ENCODE data around the gene ZCCHC10.
A peak's percentile ranks its signal among the peaks of the same experiment; 100 is the strongest.
"Not testable (repeated sequence)": the region's sequence is repeated elsewhere in the genome, so short reads cannot be mapped to it uniquely, and the experiment has no call there.

Gene ZCCHC10

DNA sequence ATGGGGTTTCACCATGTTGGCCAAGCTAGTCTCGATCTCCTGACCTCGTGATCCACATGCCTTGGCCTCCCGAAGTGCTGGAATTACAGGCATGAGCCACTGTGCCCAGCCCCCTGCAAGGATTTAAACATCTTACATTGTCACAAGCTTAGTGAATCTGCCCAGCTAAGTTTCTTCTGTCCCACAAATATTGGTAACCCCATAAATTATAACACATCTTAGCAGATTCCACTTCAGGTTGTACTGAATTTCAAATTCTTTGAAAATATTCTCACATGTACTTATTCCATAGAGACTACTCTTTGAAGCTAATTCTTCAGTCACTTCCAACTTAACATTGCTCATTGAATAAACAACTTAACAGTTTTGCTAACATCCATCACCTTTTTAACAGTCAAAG, 49.5 kb downstream of the ZCCHC10 start:
- no peak for DNase-seq (ENCODE audit: low spot score)

- not testable (repeated sequence) for DNase-seq (ENCODE audit: low spot score)
Observed at GRCh38 chr5:132972436-132972828, 53.9 kb downstream of the ZCCHC10 start.

DNA sequence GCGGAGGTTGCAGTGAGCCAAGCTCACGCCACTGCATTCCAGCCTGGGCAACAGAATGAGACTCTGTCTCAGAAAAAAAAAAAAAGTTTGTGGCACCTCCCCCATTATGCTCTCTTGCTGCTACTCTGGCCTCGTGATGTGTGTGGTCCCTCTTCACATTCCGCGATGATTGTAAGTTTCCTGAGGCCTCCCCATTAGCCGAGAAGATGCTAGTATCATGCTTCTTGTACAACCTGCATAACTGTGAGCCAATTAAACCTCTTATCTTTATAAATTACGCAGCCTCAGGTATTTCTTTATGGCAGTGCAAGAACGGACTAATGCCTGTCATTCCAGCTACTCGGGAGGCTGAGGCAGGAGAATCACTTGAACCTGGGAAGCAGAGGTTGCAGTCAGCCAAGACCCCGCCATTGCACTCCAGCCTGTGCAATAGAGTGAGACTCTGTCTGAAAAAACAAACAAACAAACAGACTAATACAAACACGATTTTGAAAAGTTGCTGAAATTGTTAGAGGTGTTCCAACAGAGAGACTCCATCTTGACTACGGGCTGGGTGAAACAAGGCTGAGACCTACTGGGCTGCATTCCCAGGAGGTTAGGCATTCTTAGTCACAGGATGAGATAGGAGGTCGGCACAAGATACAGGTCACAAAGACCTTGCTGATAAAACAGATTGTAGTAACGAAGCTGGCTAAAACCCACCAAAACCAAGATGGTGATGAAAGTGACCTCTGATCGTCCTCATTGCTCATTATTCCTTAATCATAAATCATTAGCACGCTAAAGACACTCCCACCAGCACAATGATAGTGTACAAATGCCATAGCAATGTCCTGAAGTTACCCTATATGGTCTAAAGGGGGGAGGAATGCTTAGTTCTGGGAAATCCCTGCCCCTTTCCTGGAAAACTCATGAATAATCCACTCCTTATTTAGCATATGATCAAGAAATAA, 54.6 kb downstream of the ZCCHC10 start:
- no peak for DNase-seq (ENCODE audit: low spot score)

DNA sequence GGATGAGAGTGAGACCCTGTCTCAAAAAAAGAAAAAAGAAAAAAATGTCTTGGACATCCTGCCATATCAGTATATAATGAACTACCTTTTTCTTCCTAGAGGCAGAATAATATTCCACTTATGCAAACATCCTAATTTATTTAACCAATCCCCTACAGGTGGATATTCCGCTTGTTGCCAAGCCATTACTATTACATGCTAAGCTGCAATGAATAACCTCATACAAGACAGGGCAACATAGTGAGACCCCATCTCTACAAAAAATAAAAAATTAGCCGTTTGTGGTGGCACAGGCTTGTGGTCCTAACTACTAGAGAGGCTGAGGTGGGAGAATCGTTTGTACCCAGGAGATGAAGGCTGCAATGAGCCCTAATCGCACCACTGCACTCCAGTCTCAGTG, 61.2 kb downstream of the ZCCHC10 start:
- no peak for DNase-seq (ENCODE audit: low spot score)

DNA sequence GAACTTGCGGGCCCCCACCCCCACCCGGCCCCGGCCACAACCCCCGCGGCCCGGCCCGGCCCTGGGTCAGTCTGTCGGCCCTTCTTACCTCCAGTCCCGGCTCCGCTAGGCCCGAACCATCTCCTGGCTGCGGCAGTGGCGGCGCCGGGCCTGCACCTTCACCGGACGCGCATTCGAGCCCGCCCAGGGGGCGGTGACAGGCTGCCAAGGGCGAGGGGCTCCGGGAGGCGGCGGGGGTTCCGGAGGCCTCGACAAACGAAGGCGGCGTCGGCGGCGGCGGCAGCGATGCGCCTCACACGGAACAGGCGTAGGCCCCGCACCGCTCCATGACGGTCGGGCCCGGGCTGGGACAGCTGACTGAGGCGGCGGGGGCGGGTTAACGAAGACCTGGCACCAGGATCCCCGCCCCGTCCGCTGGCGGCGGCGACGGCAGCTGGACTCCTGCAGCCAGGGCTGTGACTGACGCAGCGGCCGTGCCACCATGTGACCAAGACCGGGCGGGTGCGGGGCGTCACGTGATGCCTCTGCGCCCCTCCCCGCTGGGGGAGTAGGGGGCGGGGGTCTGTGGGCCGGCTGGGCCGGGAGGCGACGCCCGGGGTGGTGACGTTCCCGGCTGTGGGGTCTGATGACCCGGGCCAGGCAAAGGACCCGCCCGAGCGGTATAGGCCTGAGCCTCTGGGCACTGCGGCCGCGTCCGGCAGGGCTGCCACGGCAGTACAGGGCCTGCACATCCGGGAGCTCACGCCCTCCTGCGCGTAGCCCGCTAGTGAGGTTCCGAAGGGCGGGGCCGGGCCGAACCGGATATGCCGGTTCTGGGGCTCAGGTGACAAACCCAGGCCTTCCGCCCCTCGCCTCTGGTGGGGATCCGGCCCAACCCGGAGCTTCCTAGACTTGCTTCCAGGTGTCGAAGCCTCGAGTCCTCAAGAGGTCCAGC, 62.9 kb downstream of the ZCCHC10 start, which contains the start of gene AFF4:
TSS of gene AFF4 (minus strand) at position 464 of the 934 bp plus-strand sequence. CDS start 26,445 bp downstream, outside the sequence.
- peak; percentile 87 for DNase-seq (ENCODE audit: low spot score)

DNA sequence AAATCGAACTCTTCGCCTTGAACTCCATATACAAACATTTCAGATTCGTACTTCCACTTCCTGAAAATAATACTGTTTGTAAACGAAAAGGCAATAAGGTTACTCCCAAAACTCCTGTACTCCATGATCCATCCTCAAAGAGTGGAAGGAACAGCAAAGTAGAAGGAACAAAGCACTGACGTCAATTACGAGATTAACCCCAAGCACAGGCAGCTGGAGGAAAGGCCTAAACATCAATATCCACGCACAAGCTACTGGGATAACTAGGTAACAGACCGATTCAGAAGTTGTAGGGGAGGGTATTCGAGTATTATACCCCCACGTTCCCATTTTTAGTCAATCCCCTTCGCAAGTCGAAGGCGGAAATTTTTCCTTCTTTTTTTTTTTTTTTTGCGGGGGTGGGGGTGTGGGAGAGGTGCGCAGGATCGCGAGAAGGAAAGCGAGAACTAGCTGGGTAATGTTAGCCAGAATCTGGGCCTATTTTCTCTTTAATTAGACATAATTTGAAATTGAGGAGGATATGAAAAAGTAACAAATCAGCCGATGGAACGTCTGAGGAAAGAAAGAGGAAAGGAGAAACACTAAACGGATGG, 63.8 kb downstream of the ZCCHC10 start:
- DNase-seq (ENCODE audit: low spot score) = peak; percentile 35

DNA sequence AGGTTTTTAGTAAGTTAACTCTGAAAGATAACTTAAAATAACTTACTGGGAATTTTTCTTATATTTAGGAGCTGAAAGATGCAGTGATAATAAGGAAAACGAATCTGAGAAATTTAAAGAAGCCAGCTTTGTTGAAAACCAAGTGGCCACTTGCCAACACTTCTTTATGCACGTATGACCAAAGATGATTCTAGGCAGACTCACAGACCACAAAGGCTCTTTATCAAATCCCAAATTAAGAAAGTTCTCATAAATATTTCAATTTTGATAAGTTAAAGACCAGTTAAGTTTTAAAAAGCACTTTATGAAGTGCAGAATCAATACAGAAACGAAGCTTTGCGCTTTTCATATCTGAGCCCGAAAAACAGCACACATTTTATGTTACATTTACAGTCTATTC, 64.5 kb downstream of the ZCCHC10 start:
- peak; percentile 17 for DNase-seq (ENCODE audit: low spot score)

GRCh38 chr5:132961123-132961815, 65.1 kb downstream of the ZCCHC10 start:
- not testable (repeated sequence) for DNase-seq (ENCODE audit: low spot score)

DNA sequence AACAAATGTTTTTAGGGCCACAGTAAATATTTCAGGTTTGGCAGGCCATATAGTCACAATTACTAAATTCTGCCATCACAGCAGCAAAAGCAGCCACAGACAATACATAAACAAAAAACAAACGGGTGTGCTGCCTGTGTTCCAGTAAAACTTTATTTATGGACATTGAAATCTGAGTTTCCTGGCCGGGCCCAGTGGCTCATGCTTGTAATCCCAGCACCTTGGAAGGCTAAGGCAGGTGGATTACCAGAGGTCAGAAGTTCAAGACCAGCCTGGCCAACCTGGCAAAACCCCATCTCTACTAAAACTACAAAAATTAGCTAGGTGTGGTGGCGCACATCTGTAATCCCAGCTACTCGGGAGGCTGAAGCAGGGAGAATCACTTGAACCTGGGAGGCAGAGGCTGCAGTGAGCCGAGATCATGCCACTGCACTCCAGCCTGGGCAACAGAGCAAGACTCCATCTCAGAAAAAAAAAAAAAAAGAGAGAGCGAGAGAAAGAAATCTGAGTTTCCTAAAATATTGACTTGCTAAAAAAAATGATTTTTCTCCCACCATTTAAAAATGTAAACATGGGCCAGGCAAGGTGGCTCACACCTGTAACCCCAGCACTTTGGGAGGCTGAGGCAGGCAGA, 70.1 kb downstream of the ZCCHC10 start:
- DNase-seq (ENCODE audit: low spot score) = not testable (repeated sequence)

GRCh38 chr5:132953710-132954109, 72.6 kb downstream of the ZCCHC10 start:
- DNase-seq (ENCODE audit: low spot score) = no peak

DNA sequence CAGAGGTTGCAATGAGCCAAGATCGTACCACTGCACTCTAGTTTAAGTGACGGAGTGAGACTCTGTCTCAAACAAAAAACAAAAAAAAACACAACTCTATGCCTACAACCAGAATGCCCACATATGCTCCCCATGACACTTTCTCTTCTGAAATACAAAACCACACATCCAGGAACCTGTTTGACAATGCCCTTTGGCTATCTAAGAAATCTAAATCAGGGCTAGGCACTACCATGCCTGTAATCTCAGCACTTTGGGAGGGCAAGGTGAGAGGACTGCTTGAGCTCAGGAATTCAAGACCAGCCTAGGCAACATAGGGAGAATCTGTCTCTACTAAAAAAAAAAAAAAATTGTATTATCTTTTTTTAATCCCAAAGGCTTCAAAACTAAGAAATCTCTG, 73.5 kb downstream of the ZCCHC10 start:
- no peak for DNase-seq (ENCODE audit: low spot score)

GRCh38 chr5:132951897-132952296, 74.5 kb downstream of the ZCCHC10 start:
- no peak for DNase-seq (ENCODE audit: low spot score)

GRCh38 chr5:132949136-132949535, 77.2 kb downstream of the ZCCHC10 start:
- no peak for DNase-seq (ENCODE audit: low spot score)

DNA sequence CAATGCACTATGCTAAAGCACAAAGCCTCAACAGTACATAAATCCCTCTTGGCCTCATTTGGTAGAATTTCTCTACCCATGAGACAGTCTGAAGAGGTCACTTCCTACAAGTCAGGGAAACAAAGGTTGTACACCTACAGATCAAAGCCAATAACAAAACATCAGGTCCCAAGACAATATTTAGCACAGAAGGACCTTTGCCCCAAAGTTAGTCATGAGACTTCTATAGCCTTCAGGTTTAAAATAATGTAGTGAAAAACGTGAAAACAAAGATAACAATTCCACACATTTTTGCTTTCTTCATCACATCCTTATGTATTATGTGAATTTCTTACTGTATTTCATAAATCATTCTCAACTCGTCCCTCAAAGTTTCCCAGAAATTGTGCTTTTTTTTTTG, 78.7 kb downstream of the ZCCHC10 start:
- no peak for DNase-seq (ENCODE audit: low spot score)
